Nephron progenitor cell (in vitro differentiated cells): ENCODE data around the gene GTF3C4.

Experiments used
- DNase-seq: peaks from one replicate; pipeline ENCODE4 v3.0.0; 2021
- H3K27ac Mint-ChIP-seq: 2 replicates; pipeline ENCODE4 v1.8.0; 2021; ENCODE audit warnings: mild to moderate bottlenecking, moderate library complexity, mixed read lengths
- H3K27me3 Mint-ChIP-seq: 2 replicates; pipeline ENCODE4 v1.8.0; 2021; ENCODE audit warnings: mild to moderate bottlenecking, low read depth, mixed read lengths; ENCODE audit not compliant: poor library complexity
- H3K36me3 Mint-ChIP-seq: 2 replicates; pipeline ENCODE4 v1.8.0; 2021; ENCODE audit warnings: low read depth, mixed read lengths
- H3K4me1 Mint-ChIP-seq: 2 replicates; pipeline ENCODE4 v1.8.0; 2021; ENCODE audit warnings: mixed read lengths
- H3K4me3 Mint-ChIP-seq: 2 replicates; pipeline ENCODE4 v1.8.0; 2021; ENCODE audit warnings: mild to moderate bottlenecking, moderate library complexity, mixed read lengths
- H3K9me3 Mint-ChIP-seq: 2 replicates; pipeline ENCODE4 v1.8.0; 2021; ENCODE audit warnings: mild to moderate bottlenecking, moderate library complexity, mixed read lengths
- CTCF ChIP-seq: fragments of 200-600 bp; sonication (generic); IDR thresholded peaks from 2 replicates; pipeline ENCODE4 v1.5.0; 2021; ENCODE audit warnings: antibody characterized with exemption

The GTF3C4 gene

GRCh38 chr9:132690696-132691095, 20.4 kb downstream of the GTF3C4 start:
- no peak overlapping the region for H3K27ac Mint-ChIP-seq
- H3K4me3 Mint-ChIP-seq, result no peak overlapping the region

GRCh38 chr9:132694144-132694543, 23.9 kb downstream of the GTF3C4 start:
- Mint-ChIP-seq H3K36me3 (peaks cover 74% of the 10 kb centered on the region), H3K4me1 (no peaks in the 10 kb centered on the region), H3K27ac (no peak overlapping the region), H3K4me3 (no peak overlapping the region), H3K9me3 (peaks cover 52% of the 10 kb centered on the region), H3K27me3 (peaks cover 5% of the 10 kb centered on the region)
- no peak for DNase-seq
- TF ChIP-seq CTCF, result no peak

More at GRCh38 chr9:132690696-132691095, 20.4 kb downstream of the GTF3C4 start:
- peaks cover 17% of the 10 kb centered on the region for H3K9me3 Mint-ChIP-seq
- TF ChIP-seq CTCF, result no peak
- H3K36me3 Mint-ChIP-seq, result peaks cover 91% of the 10 kb centered on the region
- DNase-seq, result no peak
- no peaks in the 10 kb centered on the region for H3K4me1 Mint-ChIP-seq
- H3K27me3 Mint-ChIP-seq, result no peaks in the 10 kb centered on the region

- no peak overlapping the region for H3K27ac Mint-ChIP-seq
- no peak overlapping the region for H3K4me3 Mint-ChIP-seq
- H3K36me3 Mint-ChIP-seq, result peaks cover 44% of the 10 kb centered on the region
- DNase-seq, result no peak
- peaks cover 64% of the 10 kb centered on the region for H3K9me3 Mint-ChIP-seq
- H3K27me3 Mint-ChIP-seq, result peaks cover 5% of the 10 kb centered on the region
- H3K4me1 Mint-ChIP-seq, result no peaks in the 10 kb centered on the region
- TF ChIP-seq CTCF, result no peak
Observed at GRCh38 chr9:132697230-132697629, 27.0 kb downstream of the GTF3C4 start.

GRCh38 chr9:132698989-132699388, 28.7 kb downstream of the GTF3C4 start:
- peaks cover 8% of the 10 kb centered on the region for H3K27me3 Mint-ChIP-seq
- no peak for DNase-seq
- H3K9me3 Mint-ChIP-seq, result peaks cover 75% of the 10 kb centered on the region
- H3K27ac Mint-ChIP-seq, result no peak overlapping the region
- no peak for TF ChIP-seq CTCF
- H3K36me3 Mint-ChIP-seq, result peaks cover 29% of the 10 kb centered on the region
- H3K4me1 Mint-ChIP-seq, result no peaks in the 10 kb centered on the region
- no peak overlapping the region for H3K4me3 Mint-ChIP-seq

GRCh38 chr9:132699956-132700355, 29.7 kb downstream of the GTF3C4 start:
- DNase-seq, result no peak
- Mint-ChIP-seq H3K36me3 (peaks cover 19% of the 10 kb centered on the region), H3K27ac (no peak overlapping the region), H3K4me3 (no peak overlapping the region), H3K4me1 (no peaks in the 10 kb centered on the region), H3K27me3 (peaks cover 8% of the 10 kb centered on the region), H3K9me3 (peaks cover 68% of the 10 kb centered on the region)
- TF ChIP-seq CTCF, result no peak

- Mint-ChIP-seq H3K27ac (no peak overlapping the region), H3K4me3 (no peak overlapping the region), H3K9me3 (peaks cover 48% of the 10 kb centered on the region), H3K27me3 (peaks cover 16% of the 10 kb centered on the region), H3K36me3 (peaks cover 10% of the 10 kb centered on the region), H3K4me1 (no peaks in the 10 kb centered on the region)
- no peak for TF ChIP-seq CTCF
- no peak for DNase-seq
Observed at GRCh38 chr9:132702254-132702653, 32.0 kb downstream of the GTF3C4 start.
